Endometrial microvascular endothelial cells (primary cell): Measurements from ENCODE around the gene ATG7. TPM values are rescaled to one million over a fixed set of nuclear protein-coding genes. Genes with fewer than 3 reads are reported as not detected.
"Not testable (repeated sequence)": the region's sequence is repeated elsewhere in the genome, so short reads cannot be mapped to it uniquely, and the experiment has no call there.

Source experiments
- in situ Hi-C: cut with HindIII; loops from 2 replicates; pipeline ENCODE4 v1.10.0; 2017; ENCODE audit warnings: low sequenced_read_pairs, low pct_unique_long_range_greater_than_20kb; ENCODE audit errors: inconsistent ontology term
- total RNA-seq: library from RNA; depleted of rRNA; stranded (reverse); fragments of >200 nt; gene quantifications from one replicate; pipeline ENCODE4 v1.2.3, GENCODE V29; 2015; ENCODE audit errors: inconsistent ontology term

ATG7 gene
- total RNA-seq, 1 donor from 2014 or later: 106 TPM

- in situ Hi-C loops: no loop called here
These were observed 235.5 kb downstream of the ATG7 start for GRCh38 chr3:11507719-11508118.

GRCh38 chr3:11508346-11509172 is 236.4 kb downstream of the ATG7 start:
- in situ Hi-C loops: no loop called here

- in situ Hi-C loops: no loop called here
These were observed 237.2 kb downstream of the ATG7 start for GRCh38 chr3:11509173-11510000.

GRCh38 chr3:11510001-11510340 is 237.8 kb downstream of the ATG7 start:
- in situ Hi-C loops: no loop called here

- in situ Hi-C loops: no loop called here
These were observed 238.2 kb downstream of the ATG7 start for GRCh38 chr3:11510356-11510755.

GRCh38 chr3:11511606-11512005 is 239.4 kb downstream of the ATG7 start:
- in situ Hi-C loops: not testable (repeated sequence)

GRCh38 chr3:11513125-11513816 is 241.1 kb downstream of the ATG7 start:
- in situ Hi-C loops: not testable (repeated sequence)

GRCh38 chr3:11513817-11514135 is 241.6 kb downstream of the ATG7 start:
- in situ Hi-C loops: no loop called here

GRCh38 chr3:11514191-11514821 is 242.1 kb downstream of the ATG7 start:
- in situ Hi-C loops: no loop called here

GRCh38 chr3:11517601-11518000 is 245.4 kb downstream of the ATG7 start:
- in situ Hi-C loops: no loop called here

- in situ Hi-C loops: no loop called here
These were observed 249.0 kb downstream of the ATG7 start for GRCh38 chr3:11521167-11521566.

- in situ Hi-C loops: no loop called here
These were observed 250.2 kb downstream of the ATG7 start for GRCh38 chr3:11522398-11522715.

- in situ Hi-C loops: no loop called here
These were observed 250.9 kb downstream of the ATG7 start for GRCh38 chr3:11522953-11523571.

- in situ Hi-C loops: no loop called here
These were observed 251.4 kb downstream of the ATG7 start for GRCh38 chr3:11523572-11524101.

GRCh38 chr3:11526121-11526520 is 253.9 kb downstream of the ATG7 start:
- in situ Hi-C loops: not testable (repeated sequence)

- in situ Hi-C loops: no loop called here
These were observed 257.1 kb downstream of the ATG7 start for GRCh38 chr3:11529281-11529680.

GRCh38 chr3:11530153-11530721 is 258.0 kb downstream of the ATG7 start:
- in situ Hi-C loops: no loop called here

- in situ Hi-C loops: no loop called here
These were observed 260.8 kb downstream of the ATG7 start for GRCh38 chr3:11532931-11533391.
